GM21786 (cell line): Measurements from ENCODE around the gene GFRA3.
"Not testable (repeated sequence)": the region's sequence is repeated elsewhere in the genome, so short reads cannot be mapped to it uniquely, and the experiment has no call there.

Experiments
- ATAC-seq: cut with Tn5 transposase; IDR thresholded peaks from one replicate; pipeline ENCODE4 v1.9.1; 2021; ENCODE audit not compliant: unreplicated experiment

GFRA3 gene, protein sequence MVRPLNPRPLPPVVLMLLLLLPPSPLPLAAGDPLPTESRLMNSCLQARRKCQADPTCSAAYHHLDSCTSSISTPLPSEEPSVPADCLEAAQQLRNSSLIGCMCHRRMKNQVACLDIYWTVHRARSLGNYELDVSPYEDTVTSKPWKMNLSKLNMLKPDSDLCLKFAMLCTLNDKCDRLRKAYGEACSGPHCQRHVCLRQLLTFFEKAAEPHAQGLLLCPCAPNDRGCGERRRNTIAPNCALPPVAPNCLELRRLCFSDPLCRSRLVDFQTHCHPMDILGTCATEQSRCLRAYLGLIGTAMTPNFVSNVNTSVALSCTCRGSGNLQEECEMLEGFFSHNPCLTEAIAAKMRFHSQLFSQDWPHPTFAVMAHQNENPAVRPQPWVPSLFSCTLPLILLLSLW

GRCh38 chr5:138274189-138274853 lies at the start of gene GFRA3:
Gene GFRA3 (minus strand): TSS chr5:138274621. CDS start chr5:138274424, 197 bp downstream.
- no peak for ATAC-seq

- ATAC-seq: not testable (repeated sequence)
Measured at GRCh38 chr5:138318211-138318610, 43.8 kb upstream of the GFRA3 start.

- ATAC-seq: no peak
Measured at GRCh38 chr5:138316355-138316754, 41.9 kb upstream of the GFRA3 start.

DNA sequence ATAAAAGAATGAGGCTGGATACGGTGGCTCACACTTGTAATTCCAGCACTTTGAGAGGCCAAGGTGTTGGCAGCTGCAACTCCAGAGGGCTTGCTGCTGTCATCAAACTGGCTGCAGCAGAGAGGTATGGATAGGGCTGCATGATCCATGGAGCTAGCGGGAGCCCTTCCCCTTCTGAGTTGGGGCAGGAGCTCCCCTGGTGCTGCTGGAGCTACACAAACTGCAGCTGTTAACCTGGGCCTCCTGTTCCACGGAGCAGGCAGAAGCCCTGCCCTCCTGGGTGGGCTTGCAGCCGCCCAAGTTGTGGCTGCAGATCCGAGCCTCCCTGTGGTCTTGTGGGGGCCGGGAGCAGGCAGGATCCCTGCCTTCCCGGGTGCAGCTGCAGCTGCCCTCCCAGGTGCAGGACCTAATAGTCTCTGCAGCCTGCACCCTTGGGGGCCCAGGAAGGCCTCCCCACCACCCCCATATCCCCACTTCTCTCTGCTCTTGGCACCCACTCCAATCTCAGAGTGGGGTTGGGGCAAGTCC lies 41.4 kb upstream of the GFRA3 start:
- ATAC-seq: no peak

DNA sequence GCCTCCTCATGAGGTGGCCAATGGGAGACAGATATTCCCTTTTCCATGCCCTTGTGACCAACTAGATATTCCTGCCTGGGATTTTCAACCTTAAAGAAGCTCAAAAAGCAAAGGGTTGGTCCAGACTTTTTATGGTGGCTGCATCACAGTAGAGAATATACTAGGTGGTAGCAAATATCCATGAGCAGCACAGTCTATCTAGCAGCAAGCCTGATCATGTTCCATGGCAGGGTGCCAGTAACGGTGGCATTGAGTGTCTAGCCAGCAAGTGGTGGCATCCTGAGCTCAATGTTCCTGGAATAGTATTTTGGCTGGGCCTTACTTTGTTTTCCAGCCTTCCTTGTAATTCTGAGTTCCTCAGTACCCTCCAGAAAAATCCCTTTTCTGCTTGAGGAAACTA lies 31.4 kb upstream of the GFRA3 start:
- ATAC-seq: no peak

DNA sequence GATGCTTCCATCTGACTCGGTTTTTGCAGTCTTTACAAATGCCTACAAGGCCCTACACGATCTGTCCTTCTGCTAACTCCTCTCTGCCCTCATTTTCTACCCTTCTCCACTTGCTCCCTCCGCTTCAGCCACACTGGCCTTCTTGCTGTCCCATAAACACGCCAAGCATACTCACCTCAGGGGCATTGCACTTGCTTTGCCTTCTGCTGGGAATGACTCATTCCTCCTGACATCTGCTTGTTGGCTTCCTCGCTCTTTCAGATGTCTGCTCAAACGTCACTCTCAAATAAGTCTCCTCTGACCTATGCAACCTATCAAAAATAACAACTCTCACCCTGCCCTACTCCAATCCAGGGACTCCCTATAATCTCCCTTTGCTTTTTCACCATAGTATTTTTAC lies 29.0 kb upstream of the GFRA3 start:
- ATAC-seq: no peak

- no peak for ATAC-seq
Measured at GRCh38 chr5:138289296-138289695, 14.9 kb upstream of the GFRA3 start.

DNA sequence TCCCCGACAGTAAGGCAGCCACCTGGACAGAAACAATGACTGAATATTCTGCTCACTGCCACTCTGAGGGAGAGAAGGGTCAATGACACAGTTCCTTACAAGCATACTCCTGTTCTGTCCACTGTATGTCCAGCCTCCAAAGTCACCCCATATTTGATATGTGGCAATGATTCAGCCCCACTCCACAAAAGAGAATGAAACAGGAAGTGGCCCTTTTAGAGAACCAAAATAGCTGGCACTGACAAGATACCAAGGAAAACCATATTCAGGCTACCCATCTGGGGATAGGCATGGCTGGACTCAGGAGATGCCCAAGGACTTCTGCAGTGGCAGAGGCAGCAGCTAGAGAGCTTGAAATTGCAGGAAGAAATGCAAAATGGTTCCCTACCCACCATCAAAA lies 12.8 kb upstream of the GFRA3 start:
- ATAC-seq: no peak

DNA sequence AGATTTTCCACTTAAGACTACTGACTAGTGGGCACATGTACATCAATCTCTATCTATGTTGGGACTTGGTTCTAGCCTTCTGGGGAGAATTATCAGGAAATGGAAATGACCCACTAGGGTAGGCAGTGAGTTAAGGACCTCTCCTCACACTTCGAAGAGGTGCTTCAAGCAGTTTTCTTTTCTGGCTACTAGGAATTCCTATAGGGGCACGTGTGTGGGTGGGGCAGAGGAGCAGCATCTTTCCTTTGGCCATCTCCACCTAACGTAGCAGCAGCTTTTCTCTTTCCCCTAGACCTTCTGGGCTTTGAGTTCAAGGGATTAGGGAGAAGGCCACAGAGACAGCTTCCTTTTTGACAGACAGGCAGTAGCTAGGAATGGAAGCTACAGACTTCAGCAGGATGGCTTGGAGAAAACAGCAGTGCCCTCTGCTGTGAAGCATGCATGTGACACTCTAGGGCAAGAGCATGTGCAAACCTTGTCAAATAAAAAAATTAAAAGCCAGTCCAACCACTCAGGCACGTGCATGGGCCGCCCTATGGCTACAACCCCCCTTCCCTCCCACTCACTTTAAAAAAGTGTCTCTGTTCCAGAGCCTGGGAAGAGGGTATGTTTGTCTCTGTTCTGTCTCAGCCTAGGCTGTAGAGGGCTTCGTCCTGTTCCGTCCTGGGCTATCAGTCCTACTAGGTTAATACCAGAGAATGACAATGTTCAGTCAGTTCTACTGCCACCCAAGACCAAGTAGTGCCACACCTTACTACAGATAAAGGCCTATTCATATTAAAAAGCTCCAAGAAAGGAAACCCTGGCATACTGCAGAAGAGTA lies 8.7 kb upstream of the GFRA3 start:
- ATAC-seq: no peak

- no peak for ATAC-seq
Measured at GRCh38 chr5:138280915-138281314, 6.5 kb upstream of the GFRA3 start.

GRCh38 chr5:138276402-138277054 lies 2.1 kb upstream of the GFRA3 start:
- ATAC-seq: no peak

GRCh38 chr5:138275895-138276294 lies 1.5 kb upstream of the GFRA3 start:
- no peak for ATAC-seq

GRCh38 chr5:138275379-138275782 lies 960 bp upstream of the GFRA3 start:
- no peak for ATAC-seq

- no peak for ATAC-seq
Measured at GRCh38 chr5:138273834-138274188, 610 bp downstream of the GFRA3 start.

DNA sequence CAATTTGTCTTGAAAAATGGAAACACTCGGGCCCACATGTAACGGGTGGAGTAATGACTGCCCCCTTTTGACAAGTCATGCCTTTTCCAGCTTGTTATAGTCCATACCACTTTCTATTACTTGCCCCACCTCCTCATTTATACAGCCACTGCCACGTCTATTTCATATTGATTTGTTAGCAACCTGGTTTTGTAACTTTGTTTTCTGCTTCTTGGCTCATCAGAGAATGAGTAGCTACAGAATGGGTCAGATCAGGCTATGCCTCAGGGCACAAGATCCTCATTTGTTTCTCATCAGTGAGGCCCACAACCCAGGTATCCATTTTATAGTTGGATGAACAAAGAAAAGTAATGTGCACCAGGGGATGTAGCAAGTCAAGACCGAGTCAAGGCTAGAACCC lies 1.7 kb downstream of the GFRA3 start:
- no peak for ATAC-seq

GRCh38 chr5:138271281-138271680 lies 3.1 kb downstream of the GFRA3 start:
- ATAC-seq: no peak

- no peak for ATAC-seq
Measured at GRCh38 chr5:138264183-138264582, 10.2 kb downstream of the GFRA3 start.

DNA sequence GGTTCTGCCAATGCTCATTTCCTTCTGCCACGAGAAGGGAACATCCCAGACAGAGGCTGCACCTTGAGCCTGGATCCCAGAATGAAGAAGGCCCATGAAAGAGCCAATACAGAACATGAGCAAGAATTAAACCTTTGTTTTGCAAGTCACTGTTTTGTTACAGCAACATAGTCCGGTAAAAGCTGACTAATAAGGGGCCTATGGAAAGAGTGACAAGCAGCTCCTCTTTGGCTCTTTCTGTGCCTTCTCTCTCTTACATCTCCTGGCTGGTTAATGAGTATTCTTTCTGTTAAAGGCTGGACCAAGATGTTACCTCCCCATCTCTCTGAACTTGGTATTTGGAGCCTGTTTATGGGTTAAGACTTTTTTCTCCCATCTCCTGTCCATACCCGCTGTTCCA lies 10.8 kb downstream of the GFRA3 start:
- ATAC-seq: no peak

- no peak for ATAC-seq
Measured at GRCh38 chr5:138258704-138259292, 15.6 kb downstream of the GFRA3 start.

DNA sequence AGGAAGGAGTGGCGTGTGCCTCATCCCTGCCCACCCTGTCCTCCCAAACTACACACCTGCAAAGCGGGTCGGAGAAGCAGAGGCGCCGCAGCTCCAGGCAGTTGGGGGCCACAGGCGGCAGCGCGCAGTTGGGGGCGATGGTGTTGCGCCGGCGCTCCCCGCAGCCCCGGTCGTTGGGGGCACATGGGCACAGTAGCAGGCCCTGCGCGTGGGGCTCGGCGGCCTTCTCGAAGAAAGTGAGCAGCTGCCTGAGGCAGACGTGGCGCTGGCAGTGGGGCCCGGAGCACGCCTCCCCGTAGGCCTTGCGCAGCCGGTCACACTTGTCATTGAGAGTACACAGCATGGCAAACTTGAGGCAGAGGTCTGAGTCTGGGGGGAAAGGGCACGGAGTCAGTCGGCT lies 16.8 kb downstream of the GFRA3 start:
- ATAC-seq: no peak

- no peak for ATAC-seq
Measured at GRCh38 chr5:138252944-138253343, 21.5 kb downstream of the GFRA3 start.
